HEK293 (cell line): ENCODE measurements around the gene MAN2A2.
A peak's percentile ranks its signal among the peaks of the same experiment; 100 is the strongest.

ENCODE experiments used
- CTCF ChIA-PET: fragments of 350-600 bp; formaldehyde crosslinking; extraction: SDS; loops from one replicate; lab custom pipeline; 2021; ENCODE audit warnings: antibody characterized with exemption; lab: Yijun Ruan, JAX
- POLR2A ChIA-PET: fragments of 300-600 bp; formaldehyde crosslinking; extraction: SDS; loops from one replicate; lab custom pipeline; 2020; ENCODE audit warnings: antibody characterized with exemption, inconsistent platforms; lab: Yijun Ruan, JAX
- H3K27ac ChIP-seq: fragments of 200-500 bp; sonication (Bioruptor generic); 2 replicates; pipeline ENCODE4 v1.5.1; 2014; ENCODE audit warnings: low read depth, low read length, control low read depth, inconsistent platforms; ENCODE audit errors: extremely low read depth
- H3K36me3 ChIP-seq, 2 experiments: fragments of 200-500 bp in 1 of 2; sonication (Bioruptor generic) in 1 of 2; 1 replicate in 1 of 2; 2 replicates in 1 of 2; pipeline ENCODE4 v1.5.1; 2014 to 2017; ENCODE audit warnings: inconsistent platforms in 2 of 2, low read length in 2 of 2; ENCODE audit not compliant: control insufficient read depth in 2 of 2, insufficient read depth in 1 of 2
- H3K4me1 ChIP-seq: fragments of 200-500 bp; sonication (Bioruptor generic); 2 replicates; pipeline ENCODE4 v1.5.1; 2014; ENCODE audit warnings: mild to moderate bottlenecking, low read length, inconsistent platforms; ENCODE audit not compliant: control insufficient read depth, insufficient read depth
- H3K4me3 ChIP-seq: 2 replicates; pipeline ENCODE4 v1.5.1; 2011; ENCODE audit warnings: low read depth, mild to moderate bottlenecking, control low read depth, low read length, moderate library complexity
- H3K9me3 ChIP-seq: fragments of 200-500 bp; sonication (Bioruptor generic); 2 replicates; pipeline ENCODE4 v1.5.1; 2014; ENCODE audit warnings: low read depth, low read length, inconsistent platforms; ENCODE audit not compliant: control insufficient read depth, insufficient read depth
- BCL11B ChIP-seq: fragments of 450-650 bp; formaldehyde crosslinking; IDR thresholded peaks from 2 replicates; pipeline ENCODE4 v1.5.1; 2016; ENCODE audit warnings: low read depth, missing biosample characterization, missing genetic modification characterization
- GLIS1 ChIP-seq: fragments of 450-650 bp; formaldehyde crosslinking; IDR thresholded peaks from 2 replicates; pipeline ENCODE4 v1.5.1; 2016; ENCODE audit warnings: missing biosample characterization, missing genetic modification characterization
- SALL2 ChIP-seq: fragments of 450-650 bp; formaldehyde crosslinking; IDR thresholded peaks from 2 replicates; pipeline ENCODE4 v1.5.0; 2017; ENCODE audit warnings: missing biosample characterization, mild to moderate bottlenecking, missing genetic modification characterization, borderline replicate concordance
- SP7 ChIP-seq: fragments of 450-650 bp; formaldehyde crosslinking; IDR thresholded peaks from 2 replicates; pipeline ENCODE4 v1.5.1; 2016; ENCODE audit warnings: missing biosample characterization, missing genetic modification characterization
- WT1 ChIP-seq: fragments of 450-650 bp; formaldehyde crosslinking; IDR thresholded peaks from 2 replicates; pipeline ENCODE4 v1.5.1; 2016; ENCODE audit warnings: missing biosample characterization, missing genetic modification characterization
- ZBTB17 ChIP-seq: fragments of 450-650 bp; formaldehyde crosslinking; IDR thresholded peaks from 2 replicates; pipeline ENCODE4 v1.5.1; 2016; ENCODE audit warnings: missing biosample characterization, missing genetic modification characterization
- ZBTB8A ChIP-seq: fragments of 450-650 bp; formaldehyde crosslinking; IDR thresholded peaks from 2 replicates; pipeline ENCODE4 v1.5.1; 2016; ENCODE audit warnings: missing biosample characterization, missing genetic modification characterization
- ZFHX2 ChIP-seq: fragments of 450-650 bp; formaldehyde crosslinking; conservative IDR thresholded peaks from 2 replicates; pipeline ENCODE4 v1.5.1; 2016; ENCODE audit warnings: missing biosample characterization, missing genetic modification characterization
- ZFP41 ChIP-seq: fragments of 450-650 bp; formaldehyde crosslinking; IDR thresholded peaks from 2 replicates; pipeline ENCODE4 v1.5.1; 2016; ENCODE audit warnings: missing biosample characterization, missing genetic modification characterization, borderline replicate concordance
- ZNF121 ChIP-seq: fragments of 450-650 bp; formaldehyde crosslinking; IDR thresholded peaks from 2 replicates; pipeline ENCODE4 v1.5.1; 2016; ENCODE audit warnings: missing biosample characterization, missing genetic modification characterization
- ZNF132 ChIP-seq: fragments of 450-650 bp; formaldehyde crosslinking; IDR thresholded peaks from 2 replicates; pipeline ENCODE4 v1.5.1; 2017; ENCODE audit warnings: missing biosample characterization, missing genetic modification characterization, borderline replicate concordance
- ZNF335 ChIP-seq: fragments of 450-650 bp; formaldehyde crosslinking; conservative IDR thresholded peaks from 2 replicates; pipeline ENCODE4 v1.5.1; 2016; ENCODE audit warnings: missing biosample characterization, missing genetic modification characterization
- ZNF341 ChIP-seq: fragments of 450-650 bp; formaldehyde crosslinking; IDR thresholded peaks from 2 replicates; pipeline ENCODE4; 2016; ENCODE audit warnings: low read depth, missing biosample characterization, missing genetic modification characterization
- ZNF423 ChIP-seq: fragments of 450-650 bp; formaldehyde crosslinking; IDR thresholded peaks from 2 replicates; pipeline ENCODE4 v1.5.1; 2016; ENCODE audit warnings: missing biosample characterization, missing genetic modification characterization
- ZNF473 ChIP-seq: fragments of 450-650 bp; formaldehyde crosslinking; IDR thresholded peaks from 2 replicates; pipeline ENCODE4 v1.5.1; 2017; ENCODE audit warnings: missing biosample characterization, missing genetic modification characterization
- ZNF600 ChIP-seq: fragments of 450-650 bp; formaldehyde crosslinking; IDR thresholded peaks from 2 replicates; pipeline ENCODE4 v1.5.1; 2016; ENCODE audit warnings: missing biosample characterization, missing genetic modification characterization
- ZNF660 ChIP-seq: fragments of 450-650 bp; IDR thresholded peaks from 2 replicates; pipeline ENCODE4 v1.5.1; 2018; ENCODE audit warnings: missing biosample characterization, mild to moderate bottlenecking, missing genetic modification characterization
- ZSCAN30 ChIP-seq: fragments of 450-650 bp; IDR thresholded peaks from 2 replicates; pipeline ENCODE4 v1.5.1; 2018; ENCODE audit warnings: missing biosample characterization, mild to moderate bottlenecking, missing genetic modification characterization, moderate library complexity
- TF ChIP-seq, protein P1 (sequence below): fragments of 450-650 bp; formaldehyde crosslinking; IDR thresholded peaks from 2 replicates; pipeline ENCODE4 v1.5.1; 2017; ENCODE audit warnings: missing biosample characterization, mild to moderate bottlenecking, missing genetic modification characterization, moderate library complexity
- TF ChIP-seq, protein P2 (sequence below): fragments of 450-650 bp; formaldehyde crosslinking; IDR thresholded peaks from 2 replicates; pipeline ENCODE4 v1.5.1; 2016; ENCODE audit warnings: missing biosample characterization, missing genetic modification characterization
- TF ChIP-seq, protein P3 (sequence below): fragments of 450-650 bp; formaldehyde crosslinking; IDR thresholded peaks from 2 replicates; pipeline ENCODE4 v1.5.1; 2017; ENCODE audit warnings: missing biosample characterization, missing genetic modification characterization
- TF ChIP-seq, protein P4 (sequence below): fragments of 450-650 bp; formaldehyde crosslinking; IDR thresholded peaks from 2 replicates; pipeline ENCODE4 v1.5.1; 2016; ENCODE audit warnings: missing biosample characterization, missing genetic modification characterization
- TF ChIP-seq, protein P5 (sequence below): fragments of 450-650 bp; formaldehyde crosslinking; IDR thresholded peaks from 2 replicates; pipeline ENCODE4 v1.5.1; 2016; ENCODE audit warnings: missing biosample characterization, missing genetic modification characterization
- TF ChIP-seq, protein P6 (sequence below): fragments of 450-650 bp; formaldehyde crosslinking; optimal IDR thresholded peaks from 2 replicates; pipeline ENCODE3; 2016; ENCODE audit warnings: missing biosample characterization, mild to moderate bottlenecking, missing genetic modification characterization
- TF ChIP-seq, protein P7 (sequence below): fragments of 450-650 bp; formaldehyde crosslinking; IDR thresholded peaks from 2 replicates; pipeline ENCODE4 v1.5.1; 2016; ENCODE audit warnings: missing biosample characterization, missing genetic modification characterization

The MAN2A2 gene

DNA sequence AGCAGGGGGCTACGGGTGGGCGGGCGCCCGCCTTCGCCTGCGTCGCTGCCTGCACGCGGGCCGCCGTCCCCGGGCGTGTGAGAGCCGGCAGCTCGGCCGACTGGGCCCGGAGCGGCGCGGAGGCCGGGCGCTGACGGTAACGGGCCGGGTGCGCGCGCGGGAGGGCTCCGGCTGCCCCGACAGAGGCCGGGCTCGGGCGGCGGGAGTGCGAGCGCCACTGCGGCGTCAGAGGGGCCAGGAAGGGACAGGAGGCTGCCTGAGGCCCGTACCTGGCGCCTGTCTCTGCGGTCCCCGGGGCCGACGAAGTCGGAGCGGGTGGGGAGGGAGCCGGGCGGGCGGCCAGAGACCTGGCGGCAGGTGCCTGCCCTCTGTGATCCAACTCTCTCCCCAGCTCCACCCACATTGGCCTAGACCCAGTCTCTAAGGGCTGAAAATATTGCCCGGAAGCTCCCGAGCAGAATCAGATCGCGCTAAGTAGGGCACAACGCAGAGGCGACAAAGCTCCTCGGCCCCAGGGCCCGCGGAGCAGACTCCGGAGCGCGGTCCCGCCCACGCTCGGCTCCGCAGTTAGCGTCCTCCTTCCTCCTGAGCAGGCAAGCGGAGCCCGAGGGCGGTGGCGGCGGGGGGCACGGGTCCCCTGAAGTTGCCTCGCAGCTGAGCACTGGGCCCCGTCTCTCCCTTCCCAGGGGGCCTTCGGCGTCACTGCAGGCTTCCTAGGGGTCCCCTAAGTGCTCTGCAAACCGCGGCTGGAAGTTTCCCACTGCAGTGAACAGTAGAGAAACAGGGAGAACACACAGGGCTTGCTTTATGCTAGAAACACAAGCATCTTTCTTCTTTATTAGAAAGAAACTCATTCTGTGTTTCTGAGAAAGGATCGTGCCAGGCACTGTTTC is at the start of gene MAN2A2:
TSS of gene MAN2A2 (plus strand) at position 463 of the 893 bp plus-strand sequence. CDS start 906 bp downstream, outside the sequence.
- Histone ChIP-seq H3K4me1 (peaks cover 13% of the 10 kb centered on the region), H3K4me3 (peak within 1 kb of the TSS; percentile 74), H3K36me3 (peaks cover 13 to 35% of the 10 kb centered on the region in 2 experiments), H3K9me3 (no peaks in the 10 kb centered on the region), H3K27ac (peak within 1 kb of the TSS; percentile 98)
- ChIA-PET CTCF (interaction anchor here (0.5 to 8.3 kb wide), 21 partner anchors 10 to 1166 kb away, joined by 3 to 126 read pairs (median 3); partner anchors contain the start of genes HDDC3, RCCD1 and UNC45A), POLR2A (interaction anchor here (0.5 to 3.8 kb wide), 19 partner anchors 8 to 1661 kb away, joined by 3 to 88 read pairs (median 4); partner anchors contain the start of genes BLM, HDDC3, PRC1 and RCCD1)
- TF ChIP-seq, protein P1, sequence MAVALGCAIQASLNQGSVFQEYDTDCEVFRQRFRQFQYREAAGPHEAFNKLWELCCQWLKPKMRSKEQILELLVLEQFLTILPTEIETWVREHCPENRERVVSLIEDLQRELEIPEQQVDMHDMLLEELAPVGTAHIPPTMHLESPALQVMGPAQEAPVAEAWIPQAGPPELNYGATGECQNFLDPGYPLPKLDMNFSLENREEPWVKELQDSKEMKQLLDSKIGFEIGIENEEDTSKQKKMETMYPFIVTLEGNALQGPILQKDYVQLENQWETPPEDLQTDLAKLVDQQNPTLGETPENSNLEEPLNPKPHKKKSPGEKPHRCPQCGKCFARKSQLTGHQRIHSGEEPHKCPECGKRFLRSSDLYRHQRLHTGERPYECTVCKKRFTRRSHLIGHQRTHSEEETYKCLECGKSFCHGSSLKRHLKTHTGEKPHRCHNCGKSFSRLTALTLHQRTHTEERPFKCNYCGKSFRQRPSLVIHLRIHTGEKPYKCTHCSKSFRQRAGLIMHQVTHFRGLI (tag by site-specific recombination), result no peak
- TF ChIP-seq ZNF121 (tag by site-specific recombination), result peak; percentile 64; the same call in 1 of the 2 replicates
- 0 out of 2 replicates have a peak, but pooled peaks have one; percentile 14 for TF ChIP-seq WT1 (tag by site-specific recombination)
- TF ChIP-seq ZSCAN30 (tag by site-specific recombination), result 0 out of 2 replicates have a peak, but pooled peaks have one; percentile 4
- TF ChIP-seq, protein P2, sequence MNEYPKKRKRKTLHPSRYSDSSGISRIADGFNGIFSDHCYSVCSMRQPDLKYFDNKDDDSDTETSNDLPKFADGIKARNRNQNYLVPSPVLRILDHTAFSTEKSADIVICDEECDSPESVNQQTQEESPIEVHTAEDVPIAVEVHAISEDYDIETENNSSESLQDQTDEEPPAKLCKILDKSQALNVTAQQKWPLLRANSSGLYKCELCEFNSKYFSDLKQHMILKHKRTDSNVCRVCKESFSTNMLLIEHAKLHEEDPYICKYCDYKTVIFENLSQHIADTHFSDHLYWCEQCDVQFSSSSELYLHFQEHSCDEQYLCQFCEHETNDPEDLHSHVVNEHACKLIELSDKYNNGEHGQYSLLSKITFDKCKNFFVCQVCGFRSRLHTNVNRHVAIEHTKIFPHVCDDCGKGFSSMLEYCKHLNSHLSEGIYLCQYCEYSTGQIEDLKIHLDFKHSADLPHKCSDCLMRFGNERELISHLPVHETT (tag by site-specific recombination), result 0 out of 2 replicates have a peak, but pooled peaks have one; percentile 30
- TF ChIP-seq GLIS1, result peak; percentile 96
- no peak for TF ChIP-seq SALL2 (tag by site-specific recombination)
- peak; percentile 72 for TF ChIP-seq ZBTB17 (tag by site-specific recombination)
- no peak for TF ChIP-seq ZNF341 (tag by site-specific recombination)
- TF ChIP-seq ZNF660 (tag by site-specific recombination), result no peak; the same call in 1 of the 2 replicates
- TF ChIP-seq, protein P3, sequence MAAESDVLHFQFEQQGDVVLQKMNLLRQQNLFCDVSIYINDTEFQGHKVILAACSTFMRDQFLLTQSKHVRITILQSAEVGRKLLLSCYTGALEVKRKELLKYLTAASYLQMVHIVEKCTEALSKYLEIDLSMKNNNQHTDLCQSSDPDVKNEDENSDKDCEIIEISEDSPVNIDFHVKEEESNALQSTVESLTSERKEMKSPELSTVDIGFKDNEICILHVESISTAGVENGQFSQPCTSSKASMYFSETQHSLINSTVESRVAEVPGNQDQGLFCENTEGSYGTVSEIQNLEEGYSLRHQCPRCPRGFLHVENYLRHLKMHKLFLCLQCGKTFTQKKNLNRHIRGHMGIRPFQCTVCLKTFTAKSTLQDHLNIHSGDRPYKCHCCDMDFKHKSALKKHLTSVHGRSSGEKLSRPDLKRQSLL (tag by site-specific recombination), result 0 out of 2 replicates have a peak, but pooled peaks have one; percentile 17
- TF ChIP-seq ZFHX2 (tag by site-specific recombination), result peak; percentile 91
- TF ChIP-seq ZNF423, result peak; percentile 85; the same call in 1 of the 2 replicates
- TF ChIP-seq, protein P4, sequence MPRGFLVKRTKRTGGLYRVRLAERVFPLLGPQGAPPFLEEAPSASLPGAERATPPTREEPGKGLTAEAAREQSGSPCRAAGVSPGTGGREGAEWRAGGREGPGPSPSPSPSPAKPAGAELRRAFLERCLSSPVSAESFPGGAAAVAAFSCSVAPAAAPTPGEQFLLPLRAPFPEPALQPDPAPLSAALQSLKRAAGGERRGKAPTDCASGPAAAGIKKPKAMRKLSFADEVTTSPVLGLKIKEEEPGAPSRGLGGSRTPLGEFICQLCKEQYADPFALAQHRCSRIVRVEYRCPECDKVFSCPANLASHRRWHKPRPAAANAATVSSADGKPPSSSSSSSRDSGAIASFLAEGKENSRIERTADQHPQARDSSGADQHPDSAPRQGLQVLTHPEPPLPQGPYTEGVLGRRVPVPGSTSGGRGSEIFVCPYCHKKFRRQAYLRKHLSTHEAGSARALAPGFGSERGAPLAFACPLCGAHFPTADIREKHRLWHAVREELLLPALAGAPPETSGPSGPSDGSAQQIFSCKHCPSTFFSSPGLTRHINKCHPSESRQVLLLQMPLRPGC (tag by site-specific recombination), result 0 out of 2 replicates have a peak, but pooled peaks have one; percentile 47
- TF ChIP-seq, protein P5, sequence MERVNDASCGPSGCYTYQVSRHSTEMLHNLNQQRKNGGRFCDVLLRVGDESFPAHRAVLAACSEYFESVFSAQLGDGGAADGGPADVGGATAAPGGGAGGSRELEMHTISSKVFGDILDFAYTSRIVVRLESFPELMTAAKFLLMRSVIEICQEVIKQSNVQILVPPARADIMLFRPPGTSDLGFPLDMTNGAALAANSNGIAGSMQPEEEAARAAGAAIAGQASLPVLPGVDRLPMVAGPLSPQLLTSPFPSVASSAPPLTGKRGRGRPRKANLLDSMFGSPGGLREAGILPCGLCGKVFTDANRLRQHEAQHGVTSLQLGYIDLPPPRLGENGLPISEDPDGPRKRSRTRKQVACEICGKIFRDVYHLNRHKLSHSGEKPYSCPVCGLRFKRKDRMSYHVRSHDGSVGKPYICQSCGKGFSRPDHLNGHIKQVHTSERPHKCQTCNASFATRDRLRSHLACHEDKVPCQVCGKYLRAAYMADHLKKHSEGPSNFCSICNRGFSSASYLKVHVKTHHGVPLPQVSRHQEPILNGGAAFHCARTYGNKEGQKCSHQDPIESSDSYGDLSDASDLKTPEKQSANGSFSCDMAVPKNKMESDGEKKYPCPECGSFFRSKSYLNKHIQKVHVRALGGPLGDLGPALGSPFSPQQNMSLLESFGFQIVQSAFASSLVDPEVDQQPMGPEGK (tag by site-specific recombination), result peak; percentile 74
- no peak for TF ChIP-seq ZNF473
- peak; percentile 89 for TF ChIP-seq ZBTB8A (tag by site-specific recombination)
- TF ChIP-seq ZFP41, result no peak
- TF ChIP-seq ZNF335, result peak; percentile 94
- TF ChIP-seq, protein P6, sequence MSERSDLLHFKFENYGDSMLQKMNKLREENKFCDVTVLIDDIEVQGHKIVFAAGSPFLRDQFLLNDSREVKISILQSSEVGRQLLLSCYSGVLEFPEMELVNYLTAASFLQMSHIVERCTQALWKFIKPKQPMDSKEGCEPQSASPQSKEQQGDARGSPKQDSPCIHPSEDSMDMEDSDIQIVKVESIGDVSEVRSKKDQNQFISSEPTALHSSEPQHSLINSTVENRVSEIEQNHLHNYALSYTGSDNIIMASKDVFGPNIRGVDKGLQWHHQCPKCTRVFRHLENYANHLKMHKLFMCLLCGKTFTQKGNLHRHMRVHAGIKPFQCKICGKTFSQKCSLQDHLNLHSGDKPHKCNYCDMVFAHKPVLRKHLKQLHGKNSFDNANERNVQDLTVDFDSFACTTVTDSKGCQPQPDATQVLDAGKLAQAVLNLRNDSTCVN (tag by site-specific recombination), result peak; percentile 86
- TF ChIP-seq BCL11B (tag by site-specific recombination), result no peak
- TF ChIP-seq ZNF600 (tag by site-specific recombination), result peak; percentile 93
- peak; percentile 24; the same call in 1 of the 2 replicates for TF ChIP-seq SP7 (tag by site-specific recombination)
- no peak for TF ChIP-seq ZNF132 (tag by site-specific recombination)
- TF ChIP-seq, protein P7, sequence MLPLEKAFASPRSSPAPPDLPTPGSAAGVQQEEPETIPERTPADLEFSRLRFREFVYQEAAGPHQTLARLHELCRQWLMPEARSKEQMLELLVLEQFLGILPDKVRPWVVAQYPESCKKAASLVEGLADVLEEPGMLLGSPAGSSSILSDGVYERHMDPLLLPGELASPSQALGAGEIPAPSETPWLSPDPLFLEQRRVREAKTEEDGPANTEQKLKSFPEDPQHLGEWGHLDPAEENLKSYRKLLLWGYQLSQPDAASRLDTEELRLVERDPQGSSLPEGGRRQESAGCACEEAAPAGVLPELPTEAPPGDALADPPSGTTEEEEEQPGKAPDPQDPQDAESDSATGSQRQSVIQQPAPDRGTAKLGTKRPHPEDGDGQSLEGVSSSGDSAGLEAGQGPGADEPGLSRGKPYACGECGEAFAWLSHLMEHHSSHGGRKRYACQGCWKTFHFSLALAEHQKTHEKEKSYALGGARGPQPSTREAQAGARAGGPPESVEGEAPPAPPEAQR, result no peak
